Small intestine (tissue), 7 donors: Measurements from ENCODE around the gene C1QTNF1. TPM values are rescaled to one million over a fixed set of nuclear protein-coding genes. Genes with fewer than 3 reads are reported as not detected.

Source experiments
- DNase-seq, 2 donors: peaks; one replicate each; pipeline versions ENCODE4 v3.0.0 to v3.0.0-alpha.2; 2013
- FAIRE-seq: peaks from 2 replicates; lab custom pipeline; 2012; peaks lifted over from hg19 to GRCh38; lab: Jason Lieb, UNC
- H3K27ac ChIP-seq, 3 donors: one replicate each; pipeline ENCODE4 v1.5.1; 2013; ENCODE audit warnings: low read length in 2 of 3, mild to moderate bottlenecking in 2 of 3, control low read depth in 1 of 3, inconsistent platforms in 1 of 3, low read depth in 1 of 3, moderate library complexity in 1 of 3
- H3K27me3 ChIP-seq, 3 donors: one replicate each; pipeline ENCODE4 v1.6.1; 2013; ENCODE audit warnings: low read length in 3 of 3, inconsistent platforms in 1 of 3; ENCODE audit not compliant: control insufficient read depth in 3 of 3, insufficient read depth in 3 of 3
- H3K36me3 ChIP-seq, 3 donors: one replicate each; pipeline ENCODE4 v1.6.1; 2013; ENCODE audit warnings: low read length in 3 of 3, inconsistent platforms in 1 of 3, low read depth in 1 of 3, mild to moderate bottlenecking in 1 of 3, moderate library complexity in 1 of 3; ENCODE audit not compliant: control insufficient read depth in 3 of 3, insufficient read depth in 2 of 3
- H3K4me1 ChIP-seq, 3 donors: one replicate each; pipeline ENCODE4 v1.6.1; 2013; ENCODE audit warnings: low read length in 2 of 3, inconsistent platforms in 1 of 3, low read depth in 1 of 3, mild to moderate bottlenecking in 1 of 3, moderate library complexity in 1 of 3; ENCODE audit not compliant: control insufficient read depth in 3 of 3, insufficient read depth in 2 of 3
- H3K4me3 ChIP-seq, 3 donors: one replicate each; pipeline ENCODE4 v1.5.1; 2013; ENCODE audit warnings: low read length in 3 of 3, control low read depth in 1 of 3, inconsistent platforms in 1 of 3, low read depth in 1 of 3, mild to moderate bottlenecking in 1 of 3, moderate library complexity in 1 of 3
- H3K9me3 ChIP-seq, 2 donors: one replicate each; pipeline ENCODE4 v1.6.1; 2013; ENCODE audit warnings: low read depth in 1 of 2, low read length in 1 of 2; ENCODE audit not compliant: control insufficient read depth in 2 of 2, insufficient read depth in 1 of 2
- WGBS, 3 donors: extraction: QIAGEN DNeasy Blood & Tissue Kit; methylation state at CpG; one replicate each; pipeline ENCODE4 v1.1.7; 2013; 5-methylcytosine and 5-hydroxymethylcytosine counted together
- polyA plus RNA-seq, 4 donors: library from polyadenylated mRNA; stranded (reverse) in 3 of 4; unstranded in 1 of 4; fragments of 200-250 nt in 3 of 4; fragments of 120-200 nt in 1 of 4; gene quantifications; one replicate each; pipeline versions ENCODE4 v1.2.1 to v1.2.3, GENCODE V29; 2013
- donor health status: healthy with polysubstance abuse.
- donor health status: control.
- donor health status: control.
- donor health status: Bipolar disorder and iron deficiency.
- donor health status: healthy.

The C1QTNF1 gene
- polyA plus RNA-seq, 4 donors, result 0.67 to 57.4 (median 2.8) TPM

- DNase-seq (no peak), FAIRE-seq (no peak)
- Histone ChIP-seq H3K9me3 (no peaks in the 10 kb centered on the region), H3K4me1 (peaks cover 0 to 3% (median 0%) of the 10 kb centered on the region in 3 donors), H3K4me3 (no peak overlapping the region), H3K27ac (no peak overlapping the region), H3K36me3 (peaks cover 1 to 43% (median 12%) of the 10 kb centered on the region in 3 donors), H3K27me3 (peaks cover 1 to 19% (median 6%) of the 10 kb centered on the region in 3 donors)
- WGBS, 3 donors, result 28 to 76% (median 50%) methylated on average over 28 to 31 of the region's 31 CpGs
Observed at GRCh38 chr17:79089720-79090442, 65.9 kb downstream of the C1QTNF1 start.

- Histone ChIP-seq H3K9me3 (no peaks in the 10 kb centered on the region), H3K27ac (no peak overlapping the region), H3K4me3 (no peak overlapping the region), H3K27me3 (peaks cover 2 to 26% (median 6%) of the 10 kb centered on the region in 3 donors), H3K36me3 (peaks cover 0 to 36% (median 6%) of the 10 kb centered on the region in 3 donors), H3K4me1 (peaks cover 0 to 3% (median 0%) of the 10 kb centered on the region in 3 donors)
- FAIRE-seq (no peak), DNase-seq (peak; percentile 29 to 48)
- 22 to 38% (median 28%) methylated on average over 31 to 32 of the region's 32 CpGs for WGBS, 3 donors
Observed at GRCh38 chr17:79090443-79091225, 66.7 kb downstream of the C1QTNF1 start.

GRCh38 chr17:79091226-79091670, 67.3 kb downstream of the C1QTNF1 start:
- peaks cover 0 to 30% (median 0%) of the 10 kb centered on the region in 3 donors for H3K36me3 ChIP-seq
- H3K4me3 ChIP-seq, result no peak overlapping the region
- no peak overlapping the region for H3K27ac ChIP-seq
- H3K9me3 ChIP-seq, result no peaks in the 10 kb centered on the region
- FAIRE-seq (no peak), DNase-seq (no peak)
- H3K27me3 ChIP-seq, result peaks cover 2 to 29% (median 6%) of the 10 kb centered on the region in 3 donors
- 57 to 80% (median 73%) methylated on average over 9 to 10 of the region's 10 CpGs for WGBS, 3 donors
- H3K4me1 ChIP-seq, result peaks cover 0 to 3% (median 0%) of the 10 kb centered on the region in 3 donors

GRCh38 chr17:79092567-79092966, 68.6 kb downstream of the C1QTNF1 start:
- Histone ChIP-seq H3K27me3 (peaks cover 5 to 39% (median 6%) of the 10 kb centered on the region in 3 donors), H3K9me3 (no peaks in the 10 kb centered on the region), H3K27ac (no peak overlapping the region), H3K4me3 (no peak overlapping the region), H3K36me3 (peaks cover 0 to 17% (median 0%) of the 10 kb centered on the region in 3 donors), H3K4me1 (peaks cover 0 to 3% (median 0%) of the 10 kb centered on the region in 3 donors)
- 47 to 59% (median 57%) methylated on average over 4 of the region's 4 CpGs for WGBS, 3 donors
- DNase-seq (no peak), FAIRE-seq (no peak)

- Histone ChIP-seq H3K9me3 (no peaks in the 10 kb centered on the region), H3K27me3 (peaks cover 6 to 46% (median 11%) of the 10 kb centered on the region in 3 donors), H3K36me3 (peaks cover 0 to 10% (median 0%) of the 10 kb centered on the region in 3 donors), H3K4me1 (peaks cover 0 to 3% (median 0%) of the 10 kb centered on the region in 3 donors), H3K27ac (no peak overlapping the region), H3K4me3 (no peak overlapping the region)
- DNase-seq (no peak), FAIRE-seq (no peak)
- WGBS, 3 donors, result 15 to 53% (median 42%) methylated on average over 8 of the region's 8 CpGs
Observed at GRCh38 chr17:79093270-79093669, 69.3 kb downstream of the C1QTNF1 start.

GRCh38 chr17:79094261-79094660, 70.3 kb downstream of the C1QTNF1 start:
- DNase-seq (no peak), FAIRE-seq (no peak)
- no peaks in the 10 kb centered on the region for H3K9me3 ChIP-seq
- H3K36me3 ChIP-seq, result peaks cover 0 to 1% (median 0%) of the 10 kb centered on the region in 3 donors
- WGBS, 3 donors, result 78 to 84% (median 83%) methylated on average over 14 to 17 of the region's 17 CpGs
- H3K27ac ChIP-seq, result no peak overlapping the region
- H3K4me1 ChIP-seq, result peaks cover 0 to 3% (median 0%) of the 10 kb centered on the region in 3 donors
- peaks cover 6 to 56% (median 16%) of the 10 kb centered on the region in 3 donors for H3K27me3 ChIP-seq
- H3K4me3 ChIP-seq, result no peak overlapping the region

GRCh38 chr17:79095345-79096055, 71.5 kb downstream of the C1QTNF1 start:
- FAIRE-seq (no peak), DNase-seq (no peak)
- Histone ChIP-seq H3K27ac (no peak overlapping the region), H3K27me3 (peaks cover 6 to 64% (median 19%) of the 10 kb centered on the region in 3 donors), H3K4me3 (no peak overlapping the region), H3K9me3 (no peaks in the 10 kb centered on the region), H3K4me1 (peaks cover 0 to 3% (median 0%) of the 10 kb centered on the region in 3 donors), H3K36me3 (no peaks in the 10 kb centered on the region)
- 80 to 89% (median 82%) methylated on average over 14 to 15 of the region's 15 CpGs for WGBS, 3 donors

- Histone ChIP-seq H3K36me3 (no peaks in the 10 kb centered on the region), H3K27me3 (peaks cover 6 to 72% (median 21%) of the 10 kb centered on the region in 3 donors), H3K4me3 (no peak overlapping the region), H3K4me1 (no peaks in the 10 kb centered on the region), H3K9me3 (no peaks in the 10 kb centered on the region), H3K27ac (no peak overlapping the region)
- no peak for DNase-seq
- 37 to 51% (median 43%) methylated on average over 16 of the region's 16 CpGs for WGBS, 3 donors
- no peak for FAIRE-seq
Observed at GRCh38 chr17:79096477-79096876, 72.5 kb downstream of the C1QTNF1 start.
